Mucosa of descending colon (tissue), 3 donors: ENCODE measurements around the gene PLA2R1. TPM values are rescaled to one million over a fixed set of nuclear protein-coding genes. Genes with fewer than 3 reads are reported as not detected.
A peak's percentile ranks its signal among the peaks of the same experiment; 100 is the strongest.

Source experiments
- ATAC-seq: fragments of 200-7000 bp; cut with Tn5 transposase; one replicate; pipeline ENCODE4 v1.9.1; 2020; ENCODE audit warnings: mild to moderate bottlenecking, moderate library complexity
- DNase-seq, 3 donors: peaks; one replicate each; pipeline ENCODE4 v3.0.0-alpha.2; 2020
- H3K36me3 ChIP-seq: fragments of 200-600 bp; one replicate; pipeline ENCODE4 v1.8.0; 2021; ENCODE audit warnings: low read depth, mild to moderate bottlenecking
- H3K4me1 ChIP-seq: fragments of 200-600 bp; one replicate; pipeline ENCODE4 v1.8.0; 2021; ENCODE audit warnings: low read depth, mild to moderate bottlenecking
- H3K4me3 ChIP-seq: fragments of 200-600 bp; one replicate; pipeline ENCODE4 v1.8.0; 2021; ENCODE audit warnings: mild to moderate bottlenecking
- H3K9me3 ChIP-seq: fragments of 200-600 bp; one replicate; pipeline ENCODE4 v1.8.0; 2021; ENCODE audit warnings: mild to moderate bottlenecking
- intact Hi-C, 2 donors: fragments of 100-400 bp; cut with DNase I in 1 of 2; cut with micrococcal nuclease in 1 of 2; formaldehyde crosslinking; loops; one replicate each; pipeline versions ENCODE4 v1.11.0 to v1.11.1; 2022; cut with DNase I, micrococcal nuclease
- total RNA-seq, 3 donors: library from RNA; stranded (reverse); fragmentation: NEBNext Ultra II Directional in 2 of 3; extraction: Animal tissue kit (Norgen Biotek cat#: 25700) in 2 of 3; gene quantifications; one replicate each; pipeline versions ENCODE4 v1.2.1 to v1.2.4, GENCODE V29; 2021 to 2023
- TF ChIP-seq, protein P1 (sequence below): fragments of 200-600 bp; IDR thresholded peaks from one replicate; pipeline ENCODE4 v1.8.0; 2022; ENCODE audit warnings: antibody characterized with exemption, mild to moderate bottlenecking
- donor health status: DM: no; HTN: no; CAD: no; lungs with moderate emphysema.
- donor health status: DM: no; HTN: no; CAD: no.
- donor health status: DM: no; HTN: yes; CAD: no.

Gene PLA2R1
- total RNA-seq, 3 donors from 2014 or later: 8.0 to 19.1 (median 11.1) TPM

DNA sequence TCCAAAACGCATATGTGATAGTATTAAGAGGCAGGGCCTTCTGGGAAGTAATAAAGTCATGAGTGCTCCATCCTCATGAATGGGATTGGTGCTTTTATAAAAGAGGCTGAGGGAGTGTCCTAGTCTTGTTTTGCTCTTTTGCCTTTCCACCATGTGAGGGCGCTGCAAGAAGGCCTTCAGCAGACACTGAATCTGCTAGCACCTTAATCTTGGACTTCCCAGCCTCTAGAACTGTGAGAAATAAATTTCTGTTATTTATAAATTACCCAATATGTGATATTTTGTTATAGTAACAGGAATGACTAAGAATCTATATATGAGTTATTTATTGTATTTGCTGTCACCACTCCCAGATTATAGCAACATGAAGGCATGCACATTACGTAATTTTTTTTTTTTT is 63.5 kb downstream of the PLA2R1 start:
- peak; percentile 16 for ATAC-seq
- DNase-seq: no peak

DNA sequence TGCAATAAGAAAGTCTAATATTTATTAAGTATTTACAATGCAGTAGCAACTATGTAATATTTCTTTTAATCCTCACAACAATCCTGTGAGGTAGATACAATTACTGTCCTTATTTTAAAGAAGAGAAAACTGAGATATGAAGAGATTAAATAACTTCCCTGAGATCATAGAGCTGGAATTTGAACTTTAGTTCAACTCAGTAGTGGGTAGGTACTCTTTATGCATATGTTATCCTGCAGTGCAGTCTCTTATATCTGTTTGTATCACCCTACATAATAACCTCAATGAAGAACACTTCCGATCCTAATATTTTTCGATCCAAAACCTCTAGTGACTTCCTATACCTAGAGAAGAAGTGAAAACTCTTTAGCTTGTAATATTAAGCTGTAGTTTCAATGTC is 64.2 kb downstream of the PLA2R1 start:
- DNase-seq: no peak
- H3K36me3 ChIP-seq: no peaks in the 10 kb centered on the region
- ATAC-seq: no peak
- H3K4me1 ChIP-seq: no peaks in the 10 kb centered on the region
- H3K9me3 ChIP-seq: no peaks in the 10 kb centered on the region
- TF ChIP-seq, protein P1, sequence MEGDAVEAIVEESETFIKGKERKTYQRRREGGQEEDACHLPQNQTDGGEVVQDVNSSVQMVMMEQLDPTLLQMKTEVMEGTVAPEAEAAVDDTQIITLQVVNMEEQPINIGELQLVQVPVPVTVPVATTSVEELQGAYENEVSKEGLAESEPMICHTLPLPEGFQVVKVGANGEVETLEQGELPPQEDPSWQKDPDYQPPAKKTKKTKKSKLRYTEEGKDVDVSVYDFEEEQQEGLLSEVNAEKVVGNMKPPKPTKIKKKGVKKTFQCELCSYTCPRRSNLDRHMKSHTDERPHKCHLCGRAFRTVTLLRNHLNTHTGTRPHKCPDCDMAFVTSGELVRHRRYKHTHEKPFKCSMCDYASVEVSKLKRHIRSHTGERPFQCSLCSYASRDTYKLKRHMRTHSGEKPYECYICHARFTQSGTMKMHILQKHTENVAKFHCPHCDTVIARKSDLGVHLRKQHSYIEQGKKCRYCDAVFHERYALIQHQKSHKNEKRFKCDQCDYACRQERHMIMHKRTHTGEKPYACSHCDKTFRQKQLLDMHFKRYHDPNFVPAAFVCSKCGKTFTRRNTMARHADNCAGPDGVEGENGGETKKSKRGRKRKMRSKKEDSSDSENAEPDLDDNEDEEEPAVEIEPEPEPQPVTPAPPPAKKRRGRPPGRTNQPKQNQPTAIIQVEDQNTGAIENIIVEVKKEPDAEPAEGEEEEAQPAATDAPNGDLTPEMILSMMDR: no peak
- intact Hi-C loops: no loop called here
- H3K4me3 ChIP-seq: no peak overlapping the region

More for the DNA sequence above, 63.5 kb downstream of the PLA2R1 start:
- no peaks in the 10 kb centered on the region for H3K4me1 ChIP-seq
- no peak overlapping the region for H3K4me3 ChIP-seq
- H3K9me3 ChIP-seq: no peaks in the 10 kb centered on the region
- intact Hi-C loops: no loop called here
- no peaks in the 10 kb centered on the region for H3K36me3 ChIP-seq
- TF ChIP-seq, protein P1: no peak

DNA sequence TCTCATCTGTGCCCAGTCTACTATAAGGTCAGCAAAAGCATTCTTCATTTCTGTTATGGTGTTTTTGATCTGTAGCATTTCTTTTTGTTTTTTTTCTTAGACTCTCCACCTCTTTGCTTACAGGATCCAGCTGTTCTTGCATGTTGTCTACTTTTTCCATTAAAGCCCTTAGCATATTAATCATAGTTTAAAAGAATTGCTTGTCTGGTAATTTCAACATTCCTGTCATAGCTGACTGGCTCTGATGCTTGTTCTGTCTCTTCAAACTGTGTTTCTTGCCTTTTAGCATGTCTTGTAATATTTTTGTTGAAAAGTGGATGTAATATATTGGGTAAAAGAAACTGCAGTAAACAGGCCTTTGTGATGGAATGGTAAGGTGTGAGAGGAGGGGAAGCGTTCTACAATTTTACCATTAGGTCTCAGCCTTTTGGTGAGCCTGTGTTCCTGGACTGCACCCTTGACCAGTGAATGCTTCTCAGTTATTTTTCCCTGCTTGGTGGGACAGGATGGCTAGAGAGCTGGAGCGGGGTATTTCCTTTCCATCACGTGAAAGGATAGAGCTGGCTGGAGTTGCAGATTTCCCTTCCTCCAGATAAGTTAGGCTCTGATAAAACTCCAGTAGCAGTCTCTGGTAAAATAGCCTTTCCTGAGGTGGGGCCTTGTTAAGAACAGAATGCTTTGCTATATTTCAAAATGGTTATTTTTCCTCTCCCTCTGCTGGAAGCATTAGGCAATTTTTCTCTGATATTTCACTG is 65.4 kb downstream of the PLA2R1 start:
- intact Hi-C loops: no loop called here
- no peaks in the 10 kb centered on the region for H3K36me3 ChIP-seq
- H3K4me1 ChIP-seq: no peaks in the 10 kb centered on the region
- TF ChIP-seq, protein P1: no peak
- DNase-seq (no peak), ATAC-seq (no peak)
- no peaks in the 10 kb centered on the region for H3K9me3 ChIP-seq
- no peak overlapping the region for H3K4me3 ChIP-seq

DNA sequence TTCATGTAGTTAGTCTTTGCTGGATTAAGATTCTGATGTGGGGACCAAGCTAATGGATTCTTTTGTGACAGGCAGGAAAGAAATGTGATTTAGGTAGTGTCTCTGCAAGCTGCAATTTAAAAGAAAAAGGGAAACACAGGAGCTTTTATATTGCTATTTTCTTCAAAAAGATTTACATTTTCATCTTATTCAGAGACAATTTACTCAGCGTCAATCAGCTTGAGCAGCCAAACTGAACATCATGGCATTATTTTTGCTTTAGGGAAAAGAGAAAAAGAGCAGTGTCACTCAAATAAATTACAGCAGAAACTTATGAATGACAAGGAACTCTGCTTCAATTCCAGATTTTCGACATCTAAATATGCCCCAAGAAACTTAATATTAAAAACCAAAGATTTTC is 67.4 kb downstream of the PLA2R1 start:
- ATAC-seq (no peak), DNase-seq (no peak)
- no peaks in the 10 kb centered on the region for H3K36me3 ChIP-seq
- intact Hi-C loops: no loop called here
- no peaks in the 10 kb centered on the region for H3K9me3 ChIP-seq
- TF ChIP-seq, protein P1: no peak
- H3K4me3 ChIP-seq: no peak overlapping the region
- H3K4me1 ChIP-seq: no peaks in the 10 kb centered on the region

DNA sequence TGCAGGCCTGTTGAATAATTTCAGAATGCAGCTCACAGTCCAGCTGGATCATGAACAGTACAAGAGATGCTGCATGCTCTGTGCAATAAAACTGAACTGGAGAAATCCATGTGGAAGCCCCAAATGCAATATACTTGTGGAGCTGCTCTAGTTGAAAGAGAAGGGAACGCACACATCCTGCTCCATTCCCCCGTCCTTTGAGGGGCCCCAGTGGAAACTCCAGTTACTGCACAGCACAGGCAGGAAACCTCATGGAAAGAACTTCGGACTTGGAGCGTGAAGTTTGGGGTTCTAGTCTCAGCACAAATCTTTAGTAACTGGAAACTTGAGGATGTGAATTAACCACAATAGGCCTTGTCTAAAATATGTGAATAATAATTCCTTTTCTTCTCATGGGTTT is 73.2 kb downstream of the PLA2R1 start:
- intact Hi-C loops: no loop called here
- no peaks in the 10 kb centered on the region for H3K4me1 ChIP-seq
- ATAC-seq: no peak
- TF ChIP-seq, protein P1: no peak
- no peaks in the 10 kb centered on the region for H3K36me3 ChIP-seq
- no peak overlapping the region for H3K4me3 ChIP-seq
- H3K9me3 ChIP-seq: no peaks in the 10 kb centered on the region
- DNase-seq: no peak
